ENCODE results near the gene MANF.

The MANF gene

DNA sequence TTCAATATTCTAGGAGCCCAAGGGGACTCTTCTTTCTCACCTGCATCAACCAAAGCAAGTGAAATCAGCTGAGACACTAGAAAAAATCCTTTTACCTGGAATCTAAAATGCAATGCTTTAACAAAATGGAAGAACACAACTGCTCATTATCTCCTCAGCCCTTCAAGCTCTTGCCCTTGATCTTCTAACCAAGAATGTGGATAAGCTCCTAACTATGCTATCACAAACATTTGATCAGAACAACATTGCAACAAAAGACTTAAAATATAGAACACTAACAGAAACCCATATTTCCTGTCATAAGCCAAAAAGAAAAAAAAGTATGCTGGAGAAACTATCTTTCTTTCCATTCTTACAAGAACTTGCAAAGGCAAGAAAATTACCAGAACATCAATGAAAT lies 18.6 kb downstream of the MANF start:
- TF ChIP-seq, protein P1, sequence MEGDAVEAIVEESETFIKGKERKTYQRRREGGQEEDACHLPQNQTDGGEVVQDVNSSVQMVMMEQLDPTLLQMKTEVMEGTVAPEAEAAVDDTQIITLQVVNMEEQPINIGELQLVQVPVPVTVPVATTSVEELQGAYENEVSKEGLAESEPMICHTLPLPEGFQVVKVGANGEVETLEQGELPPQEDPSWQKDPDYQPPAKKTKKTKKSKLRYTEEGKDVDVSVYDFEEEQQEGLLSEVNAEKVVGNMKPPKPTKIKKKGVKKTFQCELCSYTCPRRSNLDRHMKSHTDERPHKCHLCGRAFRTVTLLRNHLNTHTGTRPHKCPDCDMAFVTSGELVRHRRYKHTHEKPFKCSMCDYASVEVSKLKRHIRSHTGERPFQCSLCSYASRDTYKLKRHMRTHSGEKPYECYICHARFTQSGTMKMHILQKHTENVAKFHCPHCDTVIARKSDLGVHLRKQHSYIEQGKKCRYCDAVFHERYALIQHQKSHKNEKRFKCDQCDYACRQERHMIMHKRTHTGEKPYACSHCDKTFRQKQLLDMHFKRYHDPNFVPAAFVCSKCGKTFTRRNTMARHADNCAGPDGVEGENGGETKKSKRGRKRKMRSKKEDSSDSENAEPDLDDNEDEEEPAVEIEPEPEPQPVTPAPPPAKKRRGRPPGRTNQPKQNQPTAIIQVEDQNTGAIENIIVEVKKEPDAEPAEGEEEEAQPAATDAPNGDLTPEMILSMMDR (conservative IDR thresholded peaks at IDR 0.05; ENCODE audit: low read length): no peak
- DNase-seq (ENCODE audit: low read depth): no peak
- no peak overlapping the region for H3K4me3 ChIP-seq (ENCODE audit: low read length)

DNA sequence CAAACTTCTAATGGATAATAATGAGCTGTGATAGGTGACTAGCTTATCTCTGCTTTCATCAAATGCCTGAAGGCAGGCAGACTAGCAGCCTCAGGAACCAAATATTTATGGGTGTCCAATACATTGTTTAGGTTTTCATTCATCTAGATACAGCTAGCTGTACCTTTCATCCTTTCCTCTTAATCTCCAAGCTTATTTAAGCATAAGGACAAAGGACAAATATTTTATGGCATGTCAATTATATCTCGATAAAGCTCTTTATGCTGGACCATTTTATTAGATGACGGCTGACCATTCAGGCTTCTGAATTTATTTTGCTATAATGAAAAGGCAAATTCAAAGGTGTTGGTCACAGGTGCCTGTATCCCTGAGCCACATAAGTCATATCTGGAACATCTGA lies 22.9 kb downstream of the MANF start:
- no peak overlapping the region for H3K4me3 ChIP-seq (ENCODE audit: low read length)
- DNase-seq (ENCODE audit: low read depth): no peak
- TF ChIP-seq, protein P1 (conservative IDR thresholded peaks at IDR 0.05; ENCODE audit: low read length): no peak

GRCh38 chr3:51408813-51409212 lies 23.7 kb downstream of the MANF start:
- no peak overlapping the region for H3K4me3 ChIP-seq (ENCODE audit: low read length)
- TF ChIP-seq, protein P1 (conservative IDR thresholded peaks at IDR 0.05; ENCODE audit: low read length): no peak
- no peak for DNase-seq (ENCODE audit: low read depth)

GRCh38 chr3:51422211-51422610 lies 37.1 kb downstream of the MANF start:
- no peak for DNase-seq (ENCODE audit: low read depth)
- no peak overlapping the region for H3K4me3 ChIP-seq (ENCODE audit: low read length)
- TF ChIP-seq, protein P1 (conservative IDR thresholded peaks at IDR 0.05; ENCODE audit: low read length): no peak

GRCh38 chr3:51426921-51427320 lies 41.8 kb downstream of the MANF start:
- H3K4me3 ChIP-seq (ENCODE audit: low read length): no peak overlapping the region
- TF ChIP-seq, protein P1 (conservative IDR thresholded peaks at IDR 0.05; ENCODE audit: low read length): no peak
- DNase-seq (ENCODE audit: low read depth): no peak

DNA sequence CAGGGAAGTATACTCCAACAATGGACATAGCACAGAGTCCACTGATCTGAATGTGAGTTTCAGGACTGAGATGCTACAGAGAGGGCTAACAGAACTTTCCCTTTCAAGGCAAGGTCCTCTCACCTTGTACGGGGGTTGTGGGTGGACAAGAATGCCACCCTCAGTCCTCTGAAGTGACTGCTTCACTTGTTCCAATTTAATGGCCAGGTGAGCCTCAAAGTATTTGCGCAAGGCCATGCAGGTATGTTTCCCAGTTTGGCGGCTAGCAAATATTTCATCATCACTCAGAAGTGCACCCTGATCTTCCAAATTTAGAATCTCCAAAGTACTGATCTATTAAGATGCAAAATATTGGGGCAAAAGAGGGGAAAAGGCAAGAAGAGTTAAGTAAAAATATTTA lies 44.0 kb downstream of the MANF start:
- H3K4me3 ChIP-seq (ENCODE audit: low read length): no peak overlapping the region
- TF ChIP-seq, protein P1 (conservative IDR thresholded peaks at IDR 0.05; ENCODE audit: low read length): no peak
- no peak for DNase-seq (ENCODE audit: low read depth)

DNA sequence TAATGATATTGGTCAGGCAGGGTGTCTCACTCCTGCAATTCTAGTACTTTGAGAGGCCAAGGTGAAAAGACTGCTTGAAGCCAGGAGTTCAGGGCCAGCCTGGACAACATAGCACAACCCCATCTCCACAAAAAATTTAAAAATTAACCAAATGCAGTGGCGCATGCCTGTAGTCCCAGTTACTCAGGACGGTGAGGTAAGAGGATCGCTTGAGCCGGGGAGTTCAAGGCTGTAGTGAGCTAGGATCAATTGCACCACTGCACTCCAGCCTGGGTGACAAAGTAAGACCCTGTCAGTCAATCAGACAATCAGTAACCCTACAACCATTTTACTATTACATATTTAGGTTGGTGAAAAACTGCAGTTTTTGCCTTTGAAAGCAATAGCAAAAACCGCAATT lies 49.0 kb downstream of the MANF start:
- DNase-seq (ENCODE audit: low read depth): no peak
- TF ChIP-seq, protein P1 (conservative IDR thresholded peaks at IDR 0.05; ENCODE audit: low read length): no peak
- no peak overlapping the region for H3K4me3 ChIP-seq (ENCODE audit: low read length)
